ENCODE measurements around the gene CLIC5. TPM values are rescaled to one million over a fixed set of nuclear protein-coding genes. Genes with fewer than 3 reads are reported as not detected.

Gene CLIC5
- total RNA-seq, 1 experiment from 2014 or later = not detected

DNA sequence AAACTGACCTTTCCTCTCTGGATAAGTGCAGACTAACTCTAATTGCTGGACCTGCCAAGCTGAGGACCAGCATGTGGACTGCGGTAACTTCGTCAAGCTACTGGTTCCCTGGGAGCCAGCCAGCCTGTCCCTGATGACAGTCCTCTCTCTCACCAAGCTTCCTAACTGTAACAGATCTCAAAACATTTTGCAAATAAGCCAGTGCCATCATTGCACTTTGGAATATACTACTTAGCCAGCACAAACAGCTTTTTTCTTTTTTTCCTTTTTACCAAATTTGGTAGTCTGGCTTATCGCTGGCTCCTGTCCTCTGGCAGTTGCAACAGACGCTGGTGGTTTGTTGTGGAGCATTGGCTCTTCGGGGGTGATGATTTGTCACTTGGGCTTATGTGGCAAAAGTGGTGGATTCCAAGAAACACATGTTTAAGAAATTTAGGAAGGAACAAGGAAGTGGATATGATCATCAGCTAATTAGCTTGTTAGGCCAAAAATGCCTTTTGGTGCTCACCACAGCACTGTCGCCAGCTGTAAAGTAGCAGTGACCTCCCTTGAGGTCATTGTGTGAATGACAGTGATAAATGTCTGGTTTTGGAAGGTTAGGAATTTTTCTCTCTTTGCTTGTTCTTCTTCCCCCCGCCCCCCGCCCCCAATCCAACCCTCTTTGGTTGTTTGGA is 171.7 kb downstream of the CLIC5 start:
- DNase-seq (ENCODE audit: low spot score) = peak; percentile 87

- no peak for DNase-seq (ENCODE audit: low spot score)
Observed at GRCh38 chr6:45841062-45841461, 174.6 kb downstream of the CLIC5 start.

- no peak for DNase-seq (ENCODE audit: low spot score)
Observed at GRCh38 chr6:45838996-45839395, 176.7 kb downstream of the CLIC5 start.

- DNase-seq (ENCODE audit: low spot score) = no peak
Observed at GRCh38 chr6:45838451-45838850, 177.2 kb downstream of the CLIC5 start.

- no peak for DNase-seq (ENCODE audit: low spot score)
Observed at GRCh38 chr6:45837541-45838200, 178.0 kb downstream of the CLIC5 start.

GRCh38 chr6:45836984-45837383 is 178.7 kb downstream of the CLIC5 start:
- DNase-seq (ENCODE audit: low spot score) = no peak

GRCh38 chr6:45836438-45836824 is 179.2 kb downstream of the CLIC5 start:
- DNase-seq (ENCODE audit: low spot score) = no peak

DNA sequence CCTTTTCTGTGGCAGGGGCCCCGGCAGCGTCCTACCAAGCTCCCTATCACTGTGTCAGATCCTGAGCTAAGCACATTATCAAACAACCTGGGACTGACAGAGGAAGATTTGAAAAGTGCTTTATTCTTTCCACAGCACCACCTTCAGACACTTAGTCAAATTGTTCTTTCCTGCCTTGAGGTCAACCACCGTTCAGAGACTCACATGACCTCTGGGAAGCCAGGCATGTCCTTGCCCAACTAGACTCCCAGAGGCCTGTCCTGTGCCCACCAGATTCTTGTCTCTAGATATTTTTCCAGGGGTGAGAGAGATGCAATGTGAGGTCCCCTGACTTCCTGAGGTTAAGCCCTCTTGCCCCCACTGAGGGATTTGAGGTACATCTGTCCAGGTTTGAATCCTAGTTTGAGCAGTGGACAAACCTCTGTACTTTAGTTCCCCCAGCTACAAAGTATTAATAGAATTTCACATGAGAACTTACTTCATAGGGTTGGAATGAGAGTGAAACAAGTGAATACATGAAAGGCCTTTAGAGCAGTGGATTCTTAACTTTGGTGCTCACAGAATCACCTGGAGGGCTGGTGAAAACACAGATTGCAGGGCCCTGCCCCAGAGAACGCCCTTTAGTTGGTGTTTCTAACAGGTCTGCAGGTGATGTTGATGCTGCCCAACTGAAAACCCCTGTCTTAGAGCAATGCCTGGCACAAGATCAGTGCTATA is 179.8 kb downstream of the CLIC5 start:
- DNase-seq (ENCODE audit: low spot score) = peak; percentile 25

GRCh38 chr6:45832063-45832462 is 183.6 kb downstream of the CLIC5 start:
- no peak for DNase-seq (ENCODE audit: low spot score)

Other genes starting within 250 kb of the CLIC5 start
- 1.5 and 1.6 TPM in 2 replicates for gene ENPP4, start 114.1 kb upstream of the CLIC5 start, total RNA-seq (2014; rRNA removed; shearing (Covaris generic))
- gene ENPP5, start 155.1 kb upstream of the CLIC5 start, total RNA-seq (2014; rRNA removed; shearing (Covaris generic)) = 0.89 and 1.1 TPM in 2 replicates